GM19099 (cell line): ENCODE measurements around the gene ZNF585A.
A peak's percentile ranks its signal among the peaks of the same experiment; 100 is the strongest.

Source experiments
- POLR2A ChIP-seq: IDR thresholded peaks from 3 replicates; pipeline ENCODE4 v1.6.1; 2011; ENCODE audit warnings: low read depth; ENCODE audit not compliant: insufficient read length; ENCODE audit errors: extremely low read depth

The ZNF585A gene

DNA sequence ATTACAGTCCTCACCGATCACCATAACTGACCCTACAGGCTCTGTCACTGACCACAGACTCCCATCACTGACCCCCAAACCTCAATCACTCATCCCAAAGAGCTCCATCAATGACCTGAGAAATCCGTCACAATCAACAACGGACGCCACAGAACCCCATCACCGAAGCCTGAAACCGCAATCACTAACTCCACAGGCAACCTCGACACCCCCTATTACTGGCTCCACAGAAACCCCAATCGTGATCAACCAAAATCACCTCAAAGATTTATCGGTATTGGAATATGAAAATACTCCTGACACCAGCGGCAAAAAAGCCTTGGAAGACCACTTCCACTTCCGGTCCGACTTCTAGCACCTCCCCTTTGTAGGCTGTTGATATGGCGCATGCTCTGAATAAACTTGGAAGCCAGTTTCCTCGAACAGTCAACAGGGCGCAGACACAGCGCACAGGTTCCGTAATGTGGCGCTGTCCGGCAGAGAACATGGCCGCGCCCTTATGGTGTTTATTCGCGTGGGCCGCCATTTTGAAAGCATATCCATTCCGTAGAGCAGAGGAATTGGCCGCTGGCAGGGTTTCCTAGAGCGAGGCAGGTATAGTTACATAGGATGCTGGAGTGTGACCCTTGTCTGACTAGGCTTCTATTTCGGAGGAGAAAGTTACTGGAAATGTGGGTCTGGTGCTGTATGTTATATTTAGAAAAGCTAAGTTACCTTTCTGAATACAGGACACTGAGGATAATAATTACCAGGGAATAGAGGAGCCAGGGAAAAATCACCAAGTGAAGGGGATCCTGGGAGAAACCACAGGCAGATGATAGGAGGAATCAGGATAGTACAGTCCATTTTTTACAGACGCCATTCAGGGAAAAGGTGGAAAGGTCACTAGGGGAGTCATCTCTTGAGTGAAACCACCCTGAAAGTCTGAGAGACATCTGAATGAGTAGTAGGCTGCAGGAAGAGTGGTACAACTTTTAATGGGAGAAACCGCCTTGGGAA is at the start of gene ZNF585A:
ZNF585A (minus strand) TSS at position 328 of the 999 bp plus-strand sequence. CDS start 2,785 bp downstream, outside the sequence.
- TF ChIP-seq POLR2A, result peak; percentile 67

DNA sequence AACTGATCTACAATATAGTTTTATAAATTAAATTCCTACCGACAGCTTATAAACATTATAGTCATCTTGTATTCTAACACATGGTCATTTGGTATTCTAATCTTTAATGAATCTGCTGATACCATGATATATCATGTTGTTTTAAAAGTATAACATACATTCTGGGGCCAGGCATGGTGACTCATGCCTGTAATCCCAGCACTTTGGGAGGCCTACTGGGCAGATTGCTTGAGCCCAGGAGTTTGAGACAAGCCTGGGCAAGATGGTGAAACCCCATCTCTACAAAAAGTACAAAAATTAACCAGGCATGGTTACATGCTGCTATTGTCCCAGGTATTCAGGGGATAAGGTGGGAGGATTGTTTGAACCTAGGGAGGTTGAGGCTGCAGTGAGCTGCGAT is 48.6 kb upstream of the ZNF585A start:
- no peak for TF ChIP-seq POLR2A

DNA sequence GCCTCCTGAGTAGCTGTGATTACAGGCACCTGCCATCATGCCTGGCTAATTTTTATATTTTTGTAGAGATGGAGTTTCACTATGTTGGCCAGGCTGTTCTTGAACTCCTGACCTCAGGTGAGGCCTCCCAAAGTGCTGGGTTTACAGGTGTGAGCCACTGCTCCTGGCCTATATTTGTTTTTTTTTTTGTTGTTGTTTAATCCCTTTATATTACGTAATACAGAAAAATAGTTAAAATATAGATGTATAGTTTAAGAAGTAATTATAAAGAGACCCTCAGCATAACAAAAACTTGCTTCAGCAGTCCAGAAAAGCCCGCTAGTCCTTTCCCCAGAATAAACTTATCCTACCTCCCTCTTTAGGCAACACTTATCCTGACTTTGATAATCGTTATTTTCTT is 47.9 kb upstream of the ZNF585A start:
- TF ChIP-seq POLR2A, result no peak

DNA sequence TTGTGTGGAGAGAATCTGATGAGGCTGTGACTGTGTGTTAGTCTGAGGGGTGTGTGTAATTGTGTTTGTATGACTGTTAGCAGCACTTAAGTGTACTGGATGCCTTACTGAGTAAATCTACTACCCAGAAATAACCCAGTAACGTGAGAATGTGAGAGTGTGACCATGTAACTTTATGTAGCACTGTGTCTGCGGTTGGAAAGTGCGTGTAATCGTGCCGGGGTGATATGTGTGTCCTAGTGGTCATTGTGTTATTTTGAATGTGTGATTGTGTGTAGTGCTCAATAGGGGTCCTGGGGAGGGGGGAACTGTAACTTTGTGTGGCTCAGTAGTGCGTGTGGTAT is 46.1 kb upstream of the ZNF585A start:
- no peak for TF ChIP-seq POLR2A

DNA sequence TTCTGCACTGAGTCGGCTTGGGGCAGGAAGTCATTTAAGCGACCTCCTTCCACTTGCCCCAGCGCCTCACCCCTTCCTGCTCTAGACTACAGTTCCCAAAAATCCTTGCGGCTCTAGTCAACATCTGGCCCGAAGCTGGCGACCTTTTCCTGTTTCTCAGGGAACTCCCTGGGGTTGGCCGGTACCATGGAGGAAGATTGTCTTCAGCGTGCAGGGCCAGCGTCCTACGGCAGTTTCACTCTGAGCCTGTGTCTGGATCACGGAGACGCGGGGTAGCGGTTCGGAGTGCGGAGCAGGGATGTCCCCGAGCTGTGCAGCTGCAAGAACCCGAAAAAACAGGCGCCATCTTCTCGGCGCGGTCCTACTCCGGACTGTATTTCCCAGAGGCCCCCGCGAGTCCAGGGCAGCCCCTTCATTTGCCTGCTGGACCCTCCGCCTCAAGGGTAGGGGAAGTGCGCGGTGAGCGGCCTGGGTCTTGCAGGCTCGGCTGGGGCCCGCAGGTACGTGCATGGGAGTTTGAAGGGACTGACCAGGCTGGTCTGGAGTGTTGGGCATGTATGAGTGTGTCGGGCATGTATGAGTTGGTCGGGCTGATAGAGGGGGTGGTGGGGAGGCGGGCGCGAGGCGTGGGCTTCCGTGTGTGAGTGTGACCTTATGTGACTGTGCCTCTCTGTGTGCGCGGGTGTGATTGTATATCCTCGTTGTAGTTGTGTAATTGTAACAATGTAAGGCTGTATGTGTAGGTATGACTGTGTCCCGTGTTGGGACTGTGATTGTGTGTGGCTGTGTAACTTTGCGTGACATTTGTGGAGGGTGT is 45.5 kb upstream of the ZNF585A start, which contains the start of gene ZNF383:
ZNF383 (plus strand) TSS at position 440 of the 817 bp plus-strand sequence. CDS start 12,240 bp downstream, outside the sequence.
- peak; percentile 78 for TF ChIP-seq POLR2A

DNA sequence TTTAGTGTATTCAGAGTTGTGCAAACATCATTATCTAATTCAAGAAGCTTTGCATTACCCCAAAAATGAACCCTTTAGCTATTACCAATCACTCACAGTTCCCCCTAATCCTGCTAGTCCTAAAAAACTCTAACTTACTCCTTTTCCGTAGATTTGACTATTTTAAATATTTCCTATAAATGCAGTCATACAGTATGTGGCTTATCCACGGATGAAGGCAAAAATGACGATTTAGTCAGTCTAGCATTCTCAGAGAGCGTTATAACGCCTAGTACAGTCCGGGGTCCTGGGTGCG is 44.9 kb upstream of the ZNF585A start:
- TF ChIP-seq POLR2A, result peak; percentile 61

DNA sequence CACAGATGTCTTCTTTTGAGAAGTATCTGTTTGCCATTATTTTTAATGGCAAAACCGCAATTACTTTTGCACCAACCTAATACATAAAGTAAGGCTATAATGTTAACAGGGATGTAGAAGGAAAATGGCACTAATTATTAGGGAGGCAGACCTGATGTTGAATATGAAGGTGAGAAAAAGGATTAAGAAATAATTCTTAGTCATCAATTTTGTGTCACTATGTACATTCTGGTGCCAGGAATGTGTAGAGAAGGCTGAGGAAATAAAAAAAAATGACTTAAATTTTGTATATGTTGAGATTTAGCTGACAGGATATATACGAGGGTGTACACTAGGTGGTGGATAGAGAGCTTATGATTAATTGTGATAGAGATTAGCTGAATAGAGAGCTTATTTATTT is 25.3 kb upstream of the ZNF585A start:
- TF ChIP-seq POLR2A, result no peak

DNA sequence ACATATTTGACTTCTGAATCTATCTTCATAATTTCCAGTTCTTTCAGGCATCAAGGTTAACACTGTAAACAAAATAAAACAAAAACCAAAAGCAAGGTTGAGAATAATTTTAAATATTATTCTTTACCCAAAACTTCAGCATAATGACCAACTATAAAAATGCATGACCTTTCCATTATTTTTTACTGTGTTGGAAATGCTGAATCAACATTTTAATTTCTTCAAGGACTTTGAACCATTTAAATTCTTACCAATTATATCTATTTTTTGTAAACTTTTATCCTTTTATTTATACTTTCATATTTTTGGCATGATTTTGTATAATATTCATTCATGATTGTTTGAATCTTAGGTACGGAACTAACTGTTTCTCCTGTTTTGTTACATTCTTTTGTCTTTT is 6.9 kb downstream of the ZNF585A start:
- TF ChIP-seq POLR2A, result no peak

DNA sequence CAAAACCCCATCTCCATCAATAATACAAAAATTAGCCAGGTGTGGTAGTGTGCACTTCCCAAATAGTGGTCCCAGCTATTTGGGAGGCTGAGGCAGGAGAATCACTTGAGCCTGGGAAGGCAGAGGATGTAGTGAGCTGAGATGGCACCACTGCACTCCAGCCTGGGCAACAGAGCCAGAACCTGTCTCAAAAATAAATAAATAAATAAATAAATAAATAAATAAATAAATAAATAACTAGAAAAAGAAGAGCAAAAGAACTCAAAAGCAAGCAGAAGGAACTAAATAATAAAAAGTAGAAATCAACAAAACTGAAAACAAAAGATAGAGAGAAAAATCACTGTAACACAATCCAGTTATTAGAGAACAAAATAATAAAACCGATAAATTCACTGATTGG is 12.3 kb downstream of the ZNF585A start:
- TF ChIP-seq POLR2A, result no peak

DNA sequence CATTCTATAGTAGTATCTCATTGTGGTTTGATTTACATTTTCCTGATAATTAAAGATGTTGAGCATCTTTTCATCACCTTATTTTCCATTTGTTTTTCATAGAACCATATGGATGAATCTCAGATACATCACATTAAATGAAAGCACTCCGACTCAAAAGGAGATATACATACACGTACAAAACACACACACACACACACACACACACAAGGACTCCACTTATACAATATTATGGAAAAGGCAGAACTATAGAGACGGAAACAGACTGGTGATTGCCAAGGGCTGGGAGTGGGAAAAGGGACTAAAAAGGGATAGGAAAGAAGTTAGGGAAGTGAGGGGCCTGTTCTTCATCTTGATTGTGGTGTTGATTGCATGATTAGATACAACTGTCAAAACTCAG is 24.3 kb downstream of the ZNF585A start:
- no peak for TF ChIP-seq POLR2A

DNA sequence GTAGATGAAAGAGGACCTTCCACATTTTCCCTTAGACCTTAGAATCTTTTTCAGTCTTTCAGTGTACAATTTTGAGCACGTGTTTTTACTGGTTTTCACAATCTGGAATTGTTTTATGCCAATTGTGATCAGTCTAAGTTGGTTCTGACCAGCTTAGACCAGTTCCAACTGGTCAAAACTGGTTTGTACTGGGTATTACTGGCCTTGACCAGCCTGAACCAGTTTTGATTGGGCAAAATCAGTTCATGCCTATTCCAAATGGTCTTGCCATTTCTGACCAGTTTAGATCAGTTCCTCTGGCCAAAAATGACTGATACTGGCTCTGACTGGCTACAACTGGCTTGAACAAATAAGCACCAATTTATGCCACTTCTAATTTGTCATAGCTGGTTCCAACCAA is 36.4 kb downstream of the ZNF585A start:
- no peak for TF ChIP-seq POLR2A

DNA sequence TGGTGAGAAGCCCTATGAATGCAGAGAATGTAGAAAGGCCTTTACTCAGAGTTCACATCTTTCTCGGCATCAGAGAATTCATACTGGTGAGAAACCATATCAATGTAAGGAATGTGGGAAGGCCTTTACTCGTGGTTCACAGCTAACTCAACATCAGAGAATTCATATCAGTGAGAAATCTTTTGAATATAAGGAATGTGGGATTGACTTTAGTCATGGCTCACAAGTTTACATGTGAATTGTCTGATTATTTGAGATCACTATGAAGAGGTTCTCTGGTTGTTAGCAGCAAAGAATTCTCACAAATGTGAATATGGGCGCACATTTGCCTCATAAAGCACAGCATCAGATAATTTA is 43.7 kb downstream of the ZNF585A start:
- no peak for TF ChIP-seq POLR2A

DNA sequence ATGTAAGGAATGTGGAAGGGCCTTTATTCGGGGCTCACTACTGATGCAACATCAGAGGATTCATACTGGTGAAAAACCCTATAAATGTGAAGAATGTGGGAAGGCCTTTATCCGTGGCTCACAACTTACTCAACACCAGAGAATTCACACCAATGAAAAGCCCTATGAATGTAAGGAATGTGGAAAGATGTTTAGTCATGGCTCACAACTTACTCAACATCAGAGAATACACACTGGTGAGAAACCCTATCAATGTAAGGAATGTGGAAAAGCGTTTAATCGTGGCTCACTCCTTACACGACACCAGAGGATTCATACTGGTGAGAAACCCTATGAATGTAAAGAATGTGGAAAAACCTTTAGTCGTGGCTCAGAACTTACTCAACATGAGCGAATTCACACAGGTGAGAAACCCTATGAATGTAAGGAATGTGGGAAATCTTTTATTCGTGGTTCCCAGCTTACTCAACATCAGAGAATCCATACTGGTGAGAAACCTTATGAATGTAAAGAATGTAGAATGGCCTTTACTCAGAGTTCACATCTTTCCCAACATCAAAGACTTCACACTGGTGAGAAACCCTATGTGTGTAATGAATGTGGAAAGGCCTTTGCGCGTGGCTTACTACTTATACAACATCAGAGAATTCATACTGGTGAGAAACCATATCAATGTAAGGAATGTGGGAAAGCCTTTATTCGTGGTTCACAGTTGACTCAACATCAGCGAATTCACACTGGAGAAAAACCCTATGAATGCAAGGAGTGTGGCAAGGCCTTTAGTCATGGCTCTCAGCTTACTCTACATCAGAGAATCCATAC is 44.3 kb downstream of the ZNF585A start:
- no peak for TF ChIP-seq POLR2A

DNA sequence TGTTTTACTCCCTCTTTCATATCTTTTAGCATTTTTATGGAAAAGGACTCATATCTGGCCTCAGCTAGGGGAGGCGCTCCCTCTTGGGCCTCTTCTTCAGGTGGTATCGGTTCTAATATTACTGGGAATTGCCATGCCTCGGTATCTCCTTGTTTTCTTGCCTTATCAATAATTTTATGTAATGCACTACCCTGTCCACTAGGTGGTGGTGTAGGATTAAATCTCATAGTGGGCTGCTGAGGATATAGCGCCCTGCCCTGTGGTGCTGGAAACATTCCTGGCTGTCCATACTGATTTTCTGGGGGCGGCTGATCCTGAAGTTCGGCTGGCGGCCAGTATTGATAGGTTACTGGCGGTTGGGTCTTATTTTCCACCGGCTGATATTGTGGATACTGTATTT is 58.5 kb downstream of the ZNF585A start:
- no peak for TF ChIP-seq POLR2A

DNA sequence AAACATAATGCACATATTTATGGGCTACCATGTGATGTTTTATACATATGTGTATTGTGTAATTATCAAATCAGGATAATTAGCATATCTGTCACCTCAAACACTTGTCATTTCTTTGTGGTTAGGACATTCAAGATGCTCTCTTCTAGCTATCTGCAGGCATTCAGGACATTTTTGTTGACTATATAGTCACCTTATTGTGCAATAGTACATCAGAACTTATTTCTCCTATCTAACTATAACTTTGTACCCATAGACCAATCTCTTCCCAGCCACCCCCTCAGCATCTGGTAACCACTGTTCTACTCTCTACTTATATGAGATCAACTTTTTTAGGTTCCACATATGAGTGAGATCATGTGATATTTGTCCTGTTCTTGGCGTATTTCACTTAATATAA is 73.9 kb downstream of the ZNF585A start:
- TF ChIP-seq POLR2A, result no peak
